ENCODE results near the gene NKAIN2. TPM values are rescaled to one million over a fixed set of nuclear protein-coding genes. Genes with fewer than 3 reads are reported as not detected.

NKAIN2 gene
- total RNA-seq, 2 donors from 2014 or later = not detected

- Mint-ChIP-seq H3K27me3 (no peaks in the 10 kb centered on the region), H3K27ac (no peak overlapping the region), H3K4me1 (ENCODE audit: low read depth in 2 of 2) (no peaks in the 10 kb centered on the region), H3K4me3 (no peak overlapping the region), H3K36me3 (no peaks in the 10 kb centered on the region), H3K9me3 (peaks cover 6% of the 10 kb centered on the region)
- DNase-seq (ENCODE audit: low spot score) = no peak
- ATAC-seq = no peak
Observed at GRCh38 chr6:124057461-124057860, 253.8 kb downstream of the NKAIN2 start.

- DNase-seq (ENCODE audit: low spot score) (no peak), ATAC-seq (no peak)
- Mint-ChIP-seq H3K36me3 (no peaks in the 10 kb centered on the region), H3K27me3 (no peaks in the 10 kb centered on the region), H3K9me3 (peaks cover 10% of the 10 kb centered on the region), H3K4me3 (no peak overlapping the region), H3K4me1 (ENCODE audit: low read depth in 2 of 2) (no peaks in the 10 kb centered on the region), H3K27ac (no peak overlapping the region)
Observed at GRCh38 chr6:124064317-124065113, 260.9 kb downstream of the NKAIN2 start.

DNA sequence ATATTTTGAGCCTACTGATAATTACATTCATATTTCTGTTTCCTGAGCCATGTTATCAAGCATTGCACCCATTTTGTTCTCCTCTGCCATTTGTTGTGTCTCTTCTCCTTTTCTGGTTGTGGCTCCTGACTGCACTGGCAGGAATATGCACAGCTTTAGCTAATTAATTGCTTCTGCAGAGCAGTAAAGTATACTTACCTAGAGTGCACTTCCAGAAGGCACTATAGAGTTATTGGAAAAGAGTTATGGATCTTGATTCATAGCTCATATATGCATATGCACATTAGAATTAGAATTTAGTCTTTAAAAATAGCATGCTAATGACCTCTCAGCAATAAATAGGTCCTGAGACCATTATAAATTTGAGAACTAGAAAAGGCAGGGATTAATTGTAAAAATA, 262.6 kb downstream of the NKAIN2 start:
- Mint-ChIP-seq H3K4me1 (ENCODE audit: low read depth in 2 of 2) (no peaks in the 10 kb centered on the region), H3K27me3 (no peaks in the 10 kb centered on the region), H3K36me3 (peaks cover 5% of the 10 kb centered on the region), H3K4me3 (no peak overlapping the region), H3K27ac (no peak overlapping the region), H3K9me3 (peaks cover 11% of the 10 kb centered on the region)
- DNase-seq (ENCODE audit: low spot score) = no peak
- ATAC-seq = no peak

DNA sequence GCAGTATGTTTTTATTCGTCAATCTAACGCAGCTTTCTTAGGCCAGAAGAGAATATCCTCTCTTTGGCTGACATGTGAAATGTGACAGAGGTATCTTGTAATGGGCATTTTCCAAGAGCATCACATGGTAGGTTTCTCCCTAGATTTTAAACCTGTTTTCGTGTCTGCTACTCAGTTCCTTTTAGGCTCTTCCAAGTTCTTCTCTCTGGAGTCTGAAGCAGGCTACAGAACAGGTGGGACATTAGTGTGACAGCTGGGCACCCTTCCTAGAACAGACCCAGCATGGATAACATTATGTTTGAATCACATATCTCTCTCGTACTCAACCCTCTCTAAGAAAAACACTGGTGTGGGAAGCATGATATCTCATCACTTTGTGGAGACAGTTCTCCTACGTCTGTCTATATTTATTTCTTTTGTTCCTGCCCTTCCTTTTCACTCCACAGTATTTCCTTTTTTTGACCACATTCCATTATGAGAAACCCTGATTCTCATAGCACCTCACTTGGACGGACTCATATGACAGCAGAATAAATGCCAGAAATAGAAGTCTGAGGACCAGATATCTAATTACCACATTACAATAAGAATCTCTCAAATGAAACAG, 263.4 kb downstream of the NKAIN2 start:
- Mint-ChIP-seq H3K36me3 (peaks cover 5% of the 10 kb centered on the region), H3K27ac (no peak overlapping the region), H3K27me3 (no peaks in the 10 kb centered on the region), H3K4me1 (ENCODE audit: low read depth in 2 of 2) (no peaks in the 10 kb centered on the region), H3K9me3 (peaks cover 14% of the 10 kb centered on the region), H3K4me3 (no peak overlapping the region)
- no peak for ATAC-seq
- DNase-seq (ENCODE audit: low spot score) = no peak

DNA sequence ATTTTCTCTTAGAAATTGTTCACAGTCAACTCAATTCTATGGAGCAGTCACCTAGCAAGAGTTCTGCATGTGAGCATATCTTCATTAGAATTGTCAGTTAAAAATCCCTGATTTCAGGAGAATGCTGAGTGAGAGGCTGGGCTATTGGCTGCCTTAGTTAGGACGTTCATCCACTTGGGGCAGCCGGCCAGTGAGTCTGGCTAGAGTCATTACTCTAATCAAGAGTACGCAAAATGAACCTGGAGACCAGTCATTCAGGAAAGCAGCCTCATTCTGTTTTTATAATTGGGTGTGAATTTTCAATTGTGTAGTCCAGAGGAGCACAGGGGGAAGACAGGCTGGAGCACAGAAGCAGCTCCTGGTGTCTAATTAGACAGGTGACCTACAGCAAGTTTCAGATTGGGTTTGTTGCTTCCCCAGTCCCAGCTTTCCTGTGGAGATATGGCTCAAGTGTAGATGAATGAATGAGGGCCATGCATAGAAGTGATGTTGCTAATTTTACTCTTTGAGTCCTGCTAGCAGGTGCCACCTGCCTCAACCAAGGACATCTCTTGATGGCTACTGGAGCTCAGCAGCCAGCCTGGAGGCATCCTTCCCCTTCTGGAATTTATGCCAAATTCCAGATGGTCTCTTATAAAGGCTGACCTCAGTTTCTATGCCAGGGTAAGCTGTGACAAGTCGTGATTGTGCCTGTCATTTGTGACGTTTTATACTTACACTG, 265.7 kb downstream of the NKAIN2 start:
- H3K4me1 Mint-ChIP-seq (ENCODE audit: low read depth in 2 of 2) = no peaks in the 10 kb centered on the region

GRCh38 chr6:124073021-124073420, 269.4 kb downstream of the NKAIN2 start:
- H3K27ac Mint-ChIP-seq = no peak overlapping the region
- ATAC-seq (no peak), DNase-seq (ENCODE audit: low spot score) (no peak)
- H3K27me3 Mint-ChIP-seq = no peaks in the 10 kb centered on the region
- H3K9me3 Mint-ChIP-seq = peaks cover 18% of the 10 kb centered on the region
- no peak overlapping the region for H3K4me3 Mint-ChIP-seq
- H3K36me3 Mint-ChIP-seq = peaks cover 5% of the 10 kb centered on the region
- H3K4me1 Mint-ChIP-seq (ENCODE audit: low read depth in 2 of 2) = no peaks in the 10 kb centered on the region

More for the DNA sequence above, 265.7 kb downstream of the NKAIN2 start:
- Mint-ChIP-seq H3K9me3 (peaks cover 20% of the 10 kb centered on the region), H3K36me3 (peaks cover 5% of the 10 kb centered on the region), H3K4me3 (no peak overlapping the region), H3K27me3 (no peaks in the 10 kb centered on the region), H3K27ac (no peak overlapping the region)
- no peak for ATAC-seq
- no peak for DNase-seq (ENCODE audit: low spot score)

DNA sequence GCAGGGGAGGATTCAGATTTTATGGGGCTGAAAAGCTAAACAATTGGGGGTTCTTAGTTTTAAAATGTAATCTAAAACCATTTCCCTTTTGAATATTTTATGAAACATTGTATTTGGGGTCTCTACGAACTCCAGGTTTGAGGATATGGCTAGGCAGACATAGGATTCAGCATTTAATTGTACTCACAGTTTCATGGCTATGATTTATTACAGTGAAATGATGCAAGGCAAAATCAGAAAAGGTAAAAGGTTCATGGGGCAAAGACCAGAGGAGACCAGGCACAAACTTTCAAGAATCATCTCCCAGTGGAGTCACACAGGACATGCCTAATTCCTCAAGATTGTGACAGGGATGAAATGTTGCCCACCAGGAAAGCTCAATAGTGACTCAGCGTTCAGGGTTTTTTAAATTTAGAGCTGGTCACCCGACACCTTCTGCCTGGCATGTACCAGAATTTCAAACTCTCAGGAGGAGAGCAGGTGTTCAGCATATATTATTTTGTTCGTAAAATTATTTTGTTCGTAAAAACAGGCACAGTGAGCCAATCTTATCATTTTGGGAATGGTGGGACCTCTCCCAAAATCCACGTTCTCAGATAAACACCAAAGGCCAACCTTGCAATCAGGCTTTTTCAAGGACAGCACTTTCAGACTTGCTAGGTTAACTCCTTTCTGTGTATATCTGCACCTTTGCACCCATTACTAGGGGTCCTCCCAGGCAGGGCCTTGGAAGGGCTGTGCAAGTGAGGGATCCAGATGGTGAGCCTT, 270.3 kb downstream of the NKAIN2 start:
- H3K4me1 Mint-ChIP-seq (ENCODE audit: low read depth in 2 of 2) = no peaks in the 10 kb centered on the region
- no peaks in the 10 kb centered on the region for H3K27me3 Mint-ChIP-seq
- peaks cover 5% of the 10 kb centered on the region for H3K36me3 Mint-ChIP-seq
- no peak overlapping the region for H3K4me3 Mint-ChIP-seq
- no peak overlapping the region for H3K27ac Mint-ChIP-seq
- H3K9me3 Mint-ChIP-seq = peaks cover 18% of the 10 kb centered on the region
- DNase-seq (ENCODE audit: low spot score) (no peak), ATAC-seq (no peak)

GRCh38 chr6:124074606-124075005, 270.9 kb downstream of the NKAIN2 start:
- Mint-ChIP-seq H3K4me3 (no peak overlapping the region), H3K4me1 (ENCODE audit: low read depth in 2 of 2) (no peaks in the 10 kb centered on the region), H3K27ac (no peak overlapping the region), H3K36me3 (peaks cover 5% of the 10 kb centered on the region), H3K27me3 (no peaks in the 10 kb centered on the region), H3K9me3 (peaks cover 18% of the 10 kb centered on the region)
- no peak for DNase-seq (ENCODE audit: low spot score)
- no peak for ATAC-seq

- Mint-ChIP-seq H3K4me1 (ENCODE audit: low read depth in 2 of 2) (no peaks in the 10 kb centered on the region), H3K36me3 (no peaks in the 10 kb centered on the region), H3K4me3 (no peak overlapping the region), H3K27ac (no peak overlapping the region), H3K27me3 (no peaks in the 10 kb centered on the region), H3K9me3 (peaks cover 15% of the 10 kb centered on the region)
- DNase-seq (ENCODE audit: low spot score) (no peak), ATAC-seq (no peak)
Observed at GRCh38 chr6:124076336-124077048, 272.8 kb downstream of the NKAIN2 start.

GRCh38 chr6:124078169-124078568, 274.5 kb downstream of the NKAIN2 start:
- no peak for DNase-seq (ENCODE audit: low spot score)
- H3K4me3 Mint-ChIP-seq = no peak overlapping the region
- H3K27me3 Mint-ChIP-seq = no peaks in the 10 kb centered on the region
- peaks cover 8% of the 10 kb centered on the region for H3K9me3 Mint-ChIP-seq
- no peak overlapping the region for H3K27ac Mint-ChIP-seq
- H3K4me1 Mint-ChIP-seq (ENCODE audit: low read depth in 2 of 2) = no peaks in the 10 kb centered on the region
- no peak for ATAC-seq
- H3K36me3 Mint-ChIP-seq = no peaks in the 10 kb centered on the region

GRCh38 chr6:124080483-124080882, 276.8 kb downstream of the NKAIN2 start:
- H3K9me3 Mint-ChIP-seq = peaks cover 5% of the 10 kb centered on the region
- ATAC-seq = no peak
- no peaks in the 10 kb centered on the region for H3K27me3 Mint-ChIP-seq
- H3K4me3 Mint-ChIP-seq = no peak overlapping the region
- H3K27ac Mint-ChIP-seq = no peak overlapping the region
- no peaks in the 10 kb centered on the region for H3K4me1 Mint-ChIP-seq (ENCODE audit: low read depth in 2 of 2)
- no peaks in the 10 kb centered on the region for H3K36me3 Mint-ChIP-seq
- DNase-seq (ENCODE audit: low spot score) = no peak

DNA sequence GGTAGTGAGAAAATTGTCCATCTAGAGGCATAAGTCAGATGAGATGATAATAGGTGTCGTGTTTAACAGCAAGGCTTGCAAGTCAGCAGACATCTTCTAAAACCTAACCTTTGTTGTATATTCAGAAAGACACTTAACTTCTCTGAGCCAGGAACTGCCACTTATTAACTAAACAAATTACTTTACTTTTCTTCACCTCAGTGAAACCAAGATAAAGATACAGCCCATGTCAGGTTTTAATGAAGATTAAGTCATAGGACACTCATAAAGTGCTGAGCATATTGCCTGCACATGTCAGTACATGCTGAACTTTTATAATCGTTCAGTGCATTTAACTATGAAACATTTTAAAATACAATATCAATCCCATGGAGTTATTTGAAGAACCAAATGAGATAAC, 286.8 kb downstream of the NKAIN2 start:
- no peak overlapping the region for H3K4me3 Mint-ChIP-seq
- no peaks in the 10 kb centered on the region for H3K36me3 Mint-ChIP-seq
- H3K9me3 Mint-ChIP-seq = peaks cover 11% of the 10 kb centered on the region
- ATAC-seq (no peak), DNase-seq (ENCODE audit: low spot score) (no peak)
- no peak overlapping the region for H3K27ac Mint-ChIP-seq
- H3K27me3 Mint-ChIP-seq = no peaks in the 10 kb centered on the region
- H3K4me1 Mint-ChIP-seq (ENCODE audit: low read depth in 2 of 2) = no peaks in the 10 kb centered on the region

DNA sequence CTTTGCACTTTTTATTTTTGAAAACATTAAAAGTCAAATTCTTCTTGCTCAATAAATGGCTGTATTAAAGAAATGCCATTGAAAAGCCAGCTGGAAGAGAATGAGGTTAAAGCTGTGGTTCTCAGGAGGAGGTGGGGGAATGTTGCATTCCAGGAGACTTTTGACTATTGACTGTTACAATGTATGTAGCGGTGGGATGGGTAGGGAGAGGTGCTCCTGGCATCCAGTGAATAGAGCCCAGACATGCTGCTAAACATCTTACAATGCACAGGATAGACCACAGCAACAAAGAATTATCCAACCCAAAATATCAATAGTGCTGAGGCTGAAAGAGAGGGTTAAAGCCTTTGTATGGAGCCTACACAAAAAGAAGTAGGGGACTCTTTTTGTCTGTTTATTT, 295.9 kb downstream of the NKAIN2 start:
- no peak overlapping the region for H3K4me3 Mint-ChIP-seq
- ATAC-seq = no peak

More for the DNA sequence above, 295.9 kb downstream of the NKAIN2 start:
- H3K4me1 Mint-ChIP-seq (ENCODE audit: low read depth in 2 of 2) = no peaks in the 10 kb centered on the region
- H3K9me3 Mint-ChIP-seq = peaks cover 9% of the 10 kb centered on the region
- DNase-seq (ENCODE audit: low spot score) = no peak
- H3K27me3 Mint-ChIP-seq = no peaks in the 10 kb centered on the region
- H3K27ac Mint-ChIP-seq = no peak overlapping the region
- no peaks in the 10 kb centered on the region for H3K36me3 Mint-ChIP-seq
